ENCODE data around the gene ABHD4. TPM values are rescaled to one million over a fixed set of nuclear protein-coding genes. Genes with fewer than 3 reads are reported as not detected.
"Not testable (repeated sequence)": the region's sequence is repeated elsewhere in the genome, so short reads cannot be mapped to it uniquely, and the experiment has no call there.

ABHD4 gene
- polyA plus RNA-seq, 3 donors, result 37.6 to 49.5 (median 43.7) TPM

DNA sequence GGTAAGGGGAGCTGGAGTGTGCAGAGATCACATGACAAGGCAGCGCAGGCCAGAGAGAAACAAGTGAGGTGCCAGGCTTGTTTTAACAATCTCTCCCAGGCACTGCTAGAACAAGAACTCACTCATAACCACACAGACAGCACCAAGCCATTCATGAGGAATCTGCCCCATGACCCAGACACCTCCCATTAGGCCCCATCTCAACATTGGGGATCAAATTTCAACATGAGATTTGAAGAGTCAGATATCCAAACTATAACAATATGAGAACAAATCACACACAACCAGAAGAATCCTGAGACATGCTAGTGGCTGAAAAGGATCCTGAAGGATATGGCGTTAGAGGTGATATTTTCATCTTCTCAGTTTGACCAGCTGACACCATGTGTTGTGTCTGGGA, 24.2 kb downstream of the ABHD4 start:
- no peak for DNase-seq (ENCODE audit: low read depth in 3 of 3, low spot score in 2 of 3)

DNA sequence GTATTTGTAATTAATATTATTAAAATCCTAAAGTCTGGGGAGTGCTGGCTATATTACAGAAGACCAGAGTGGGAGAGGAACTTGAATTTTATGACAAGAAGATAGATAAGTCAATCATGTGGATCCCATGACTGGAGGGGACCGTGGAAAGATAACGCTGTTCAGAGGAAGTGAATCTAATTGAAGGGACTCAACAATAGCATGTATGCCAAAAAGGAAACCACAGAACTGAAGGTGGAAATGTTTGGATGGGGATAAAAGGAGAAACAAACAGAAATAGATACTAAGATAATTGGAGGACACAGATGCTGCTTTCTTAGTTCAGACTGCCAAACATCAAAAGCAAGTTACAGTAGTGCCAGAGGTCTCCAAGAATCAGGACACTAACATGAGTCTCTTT, 24.9 kb downstream of the ABHD4 start:
- no peak for DNase-seq (ENCODE audit: low read depth in 3 of 3, low spot score in 2 of 3)

DNA sequence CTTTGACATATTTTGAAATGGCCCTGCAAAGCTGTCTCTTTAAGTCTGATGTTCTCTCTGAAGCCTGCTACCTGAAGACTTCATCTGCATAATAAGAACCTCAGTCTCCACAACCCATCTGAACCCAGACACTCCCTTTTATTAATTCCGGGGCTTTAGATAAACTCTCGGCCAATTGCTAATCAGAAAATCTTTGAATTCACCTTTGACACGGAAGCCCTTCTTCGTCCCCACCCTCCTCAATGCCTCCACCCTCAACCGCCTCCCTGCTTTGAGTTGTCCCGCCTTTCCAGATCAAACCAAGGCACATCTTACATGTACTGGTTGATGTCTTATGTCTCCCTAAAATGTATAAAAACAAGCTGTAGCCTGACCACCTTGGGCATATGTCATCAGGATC, 28.5 kb downstream of the ABHD4 start:
- no peak for DNase-seq (ENCODE audit: low read depth in 3 of 3, low spot score in 2 of 3)

DNA sequence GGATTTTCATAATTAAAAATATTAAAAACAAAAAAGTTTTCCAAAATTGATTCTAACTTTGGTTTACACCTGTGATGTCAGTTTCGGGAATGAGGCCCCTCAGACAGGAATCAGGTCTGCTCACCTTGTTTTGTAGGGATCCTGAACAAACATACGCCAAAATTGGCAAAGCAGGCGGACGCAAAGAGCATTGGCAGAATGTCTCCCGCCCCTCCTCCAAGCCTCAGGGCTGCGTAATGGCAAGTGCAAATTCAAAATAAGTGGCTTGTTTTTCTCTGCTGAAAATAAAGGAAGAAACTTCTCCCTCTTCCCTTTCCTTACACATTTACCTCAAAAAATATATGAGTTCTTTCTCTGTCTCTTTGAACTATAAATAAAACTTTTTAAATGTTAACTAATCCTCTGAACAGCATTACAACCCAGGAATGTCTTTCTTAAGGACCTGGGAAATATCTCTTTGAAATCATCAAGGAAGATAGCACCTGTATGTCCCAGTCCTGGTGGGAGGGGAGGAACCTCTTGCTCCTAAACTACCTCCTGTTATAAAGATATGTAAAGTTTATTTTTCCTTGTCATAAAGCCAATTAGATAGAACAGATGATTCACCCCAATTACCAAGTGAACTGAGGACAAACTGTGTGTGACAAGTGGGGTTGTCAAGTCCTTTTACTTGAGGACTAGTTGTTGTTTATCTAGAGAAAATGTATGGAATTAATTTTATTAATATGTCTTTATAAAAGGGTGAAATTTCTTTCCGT, 29.6 kb downstream of the ABHD4 start:
- DNase-seq (ENCODE audit: low read depth in 3 of 3, low spot score in 2 of 3), result no peak

DNA sequence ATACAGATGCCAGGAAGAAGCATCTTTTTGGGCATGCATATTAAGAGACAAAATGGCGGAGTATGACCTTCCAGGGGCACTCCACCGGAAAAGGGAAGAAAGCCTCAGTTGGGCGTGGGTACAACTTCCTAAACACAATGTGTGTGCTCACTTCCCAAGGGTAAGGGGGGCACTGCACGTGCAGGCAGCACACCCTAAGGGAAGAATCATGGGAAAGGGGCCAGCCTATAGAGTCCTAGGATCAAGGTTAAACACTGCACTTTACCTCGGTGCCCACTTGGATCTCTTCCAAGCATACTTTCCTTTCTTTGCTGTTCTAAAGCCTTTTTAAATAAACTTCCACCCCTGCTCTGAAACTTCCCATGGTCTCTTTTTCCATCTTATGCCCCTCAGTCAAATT, 31.3 kb downstream of the ABHD4 start:
- DNase-seq (ENCODE audit: low read depth in 3 of 3, low spot score in 2 of 3), result no peak

DNA sequence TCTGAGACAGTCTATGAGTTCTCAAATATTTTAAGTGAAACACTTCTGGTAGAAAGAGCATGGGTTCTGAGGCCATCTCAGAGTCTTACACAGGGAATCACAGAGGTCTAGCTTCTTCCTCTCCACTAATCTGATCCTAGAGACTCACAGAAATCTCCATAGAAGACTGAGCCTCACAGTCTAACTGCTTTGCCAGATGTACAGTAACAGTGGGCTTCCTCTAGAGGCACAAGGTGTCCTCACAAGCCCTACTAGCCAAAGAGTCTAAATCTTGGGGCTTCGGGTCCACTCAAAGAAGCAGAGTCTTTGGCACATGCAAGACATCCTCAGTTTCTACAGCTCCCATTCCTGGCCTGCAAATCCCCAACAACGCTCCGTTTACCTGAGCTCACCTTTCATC, 32.0 kb downstream of the ABHD4 start:
- DNase-seq (ENCODE audit: low read depth in 3 of 3, low spot score in 2 of 3), result no peak

DNA sequence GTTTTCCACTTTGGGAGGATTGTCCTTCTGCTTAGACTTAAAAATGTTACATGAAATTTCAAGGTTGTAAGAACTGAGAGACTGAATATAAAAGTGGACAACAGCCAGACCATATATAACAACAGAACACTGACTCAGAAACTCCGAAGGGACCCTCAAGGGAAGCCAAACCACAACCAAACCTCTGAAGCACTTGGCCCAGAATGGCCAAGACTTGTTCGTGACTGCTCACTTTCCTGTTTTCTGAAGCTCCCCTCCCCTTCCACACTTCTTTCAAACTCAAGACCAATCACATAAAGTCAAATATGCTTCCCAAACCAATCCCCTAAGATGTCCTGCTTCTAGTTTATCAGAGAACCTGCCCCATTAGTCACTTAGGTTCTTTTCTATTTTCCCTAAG, 32.4 kb downstream of the ABHD4 start:
- DNase-seq (ENCODE audit: low read depth in 3 of 3, low spot score in 2 of 3), result no peak

DNA sequence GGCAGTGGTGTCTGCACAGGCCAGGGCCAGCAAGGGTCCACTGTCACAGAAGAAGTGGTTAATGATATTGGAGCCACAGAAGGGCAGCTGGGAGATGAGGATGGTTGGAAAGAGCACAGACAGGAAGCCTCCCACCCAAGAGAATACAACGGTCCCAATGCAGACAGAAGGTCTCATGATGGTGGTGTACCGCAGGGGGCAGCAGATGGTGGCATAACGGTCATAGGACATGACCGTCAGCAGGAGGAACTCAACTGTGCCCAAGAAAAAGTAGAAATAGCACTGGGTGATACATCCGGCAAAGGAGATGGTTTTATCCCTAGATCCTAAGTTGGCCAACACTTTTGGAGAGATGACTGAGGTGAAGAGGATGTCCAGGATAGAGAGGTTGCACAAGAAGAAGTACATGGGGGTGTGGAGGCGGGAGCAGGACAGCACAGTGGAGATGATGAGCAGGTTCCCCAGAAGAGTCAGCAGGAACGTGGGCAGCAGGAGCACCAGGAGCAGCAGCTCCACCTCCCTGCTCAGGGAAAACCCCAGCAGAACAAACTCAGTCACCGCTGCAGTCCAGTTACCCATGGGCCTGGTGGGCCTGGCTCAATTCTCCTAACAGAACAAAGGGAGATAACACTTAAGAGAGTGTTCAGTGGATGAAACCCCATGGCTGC, 36.3 kb downstream of the ABHD4 start:
- DNase-seq (ENCODE audit: low read depth in 3 of 3, low spot score in 2 of 3), result no peak

DNA sequence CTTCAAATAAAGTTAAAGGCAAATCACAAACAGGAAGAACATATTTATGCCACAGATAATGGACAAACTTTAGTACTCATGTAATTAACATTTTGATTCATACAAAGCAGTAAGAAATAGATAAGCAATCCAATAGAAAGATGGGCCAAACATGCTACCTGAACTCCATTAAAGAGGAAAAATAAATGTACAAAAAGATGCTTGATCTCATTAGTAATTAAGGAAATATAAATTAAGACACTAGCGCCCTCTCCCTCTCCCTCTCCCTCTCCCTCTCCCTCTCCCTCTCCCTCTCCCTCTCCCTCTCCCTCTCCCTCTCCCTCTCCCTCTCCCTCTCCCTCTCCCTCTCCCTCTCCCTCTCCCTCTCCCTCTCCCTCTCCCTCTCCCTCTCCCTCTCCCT, 37.9 kb downstream of the ABHD4 start:
- DNase-seq (ENCODE audit: low read depth in 3 of 3, low spot score in 2 of 3), result not testable (repeated sequence)

DNA sequence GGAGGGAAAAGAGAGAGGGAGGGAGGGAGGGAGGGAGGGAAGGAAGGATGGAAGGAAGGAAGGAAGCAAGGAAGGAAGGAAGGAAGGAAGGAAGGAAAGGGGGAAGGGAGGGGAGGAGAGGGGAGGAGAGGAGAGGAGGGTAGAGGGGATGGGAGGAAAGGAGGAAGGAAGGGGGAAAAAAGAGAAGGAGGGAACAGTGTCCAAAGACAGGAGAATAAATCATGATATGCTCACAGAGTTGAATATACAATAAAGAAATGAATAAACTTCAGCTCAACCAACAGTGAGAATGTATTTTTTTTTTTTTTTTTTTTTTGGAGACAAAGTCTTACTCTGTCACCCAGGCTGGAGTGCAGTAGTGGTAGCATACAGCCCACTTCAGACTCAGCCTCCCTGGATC, 42.1 kb downstream of the ABHD4 start:
- no peak for DNase-seq (ENCODE audit: low read depth in 3 of 3, low spot score in 2 of 3)

DNA sequence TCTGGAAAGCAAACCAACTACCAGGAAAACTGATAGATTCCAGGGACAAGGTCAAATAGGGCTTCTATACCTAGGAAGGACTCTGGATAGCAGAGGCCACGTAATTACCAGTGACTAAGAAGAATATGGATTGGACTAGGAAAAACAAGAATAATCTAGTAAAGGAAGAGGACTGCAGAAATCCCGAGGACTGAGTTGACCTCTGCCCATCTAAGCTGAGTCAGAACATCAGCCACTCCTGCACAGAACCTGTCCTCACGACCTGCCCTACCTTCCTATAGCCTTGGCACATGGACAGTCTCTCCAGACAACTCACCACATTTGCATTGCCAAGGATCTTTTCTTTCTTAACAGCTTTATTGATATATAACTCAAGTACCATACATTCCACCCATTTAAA, 43.7 kb downstream of the ABHD4 start:
- no peak for DNase-seq (ENCODE audit: low read depth in 3 of 3, low spot score in 2 of 3)

DNA sequence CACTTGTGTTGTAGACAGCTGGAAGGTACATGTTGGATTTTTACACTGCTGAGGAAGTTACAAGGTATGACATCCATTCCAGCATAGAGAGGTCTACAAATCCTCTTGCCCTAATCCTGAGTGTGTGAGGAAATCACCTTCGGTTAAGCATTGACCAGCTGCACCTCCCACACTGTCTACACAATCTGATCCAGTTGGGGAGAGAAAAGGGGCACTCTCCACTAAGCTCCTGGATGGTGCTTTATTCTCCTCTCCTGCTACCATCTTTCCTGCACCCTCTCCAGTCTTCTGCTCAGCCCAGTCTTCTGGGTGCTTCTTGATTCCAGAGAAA, 46.2 kb downstream of the ABHD4 start, which contains the start of gene OR6J1:
Gene OR6J1 (minus strand): TSS at position 48 of the 331 bp plus-strand sequence. CDS start 9,541 bp downstream, outside the sequence.
- DNase-seq (ENCODE audit: low read depth in 3 of 3, low spot score in 2 of 3), result no peak

DNA sequence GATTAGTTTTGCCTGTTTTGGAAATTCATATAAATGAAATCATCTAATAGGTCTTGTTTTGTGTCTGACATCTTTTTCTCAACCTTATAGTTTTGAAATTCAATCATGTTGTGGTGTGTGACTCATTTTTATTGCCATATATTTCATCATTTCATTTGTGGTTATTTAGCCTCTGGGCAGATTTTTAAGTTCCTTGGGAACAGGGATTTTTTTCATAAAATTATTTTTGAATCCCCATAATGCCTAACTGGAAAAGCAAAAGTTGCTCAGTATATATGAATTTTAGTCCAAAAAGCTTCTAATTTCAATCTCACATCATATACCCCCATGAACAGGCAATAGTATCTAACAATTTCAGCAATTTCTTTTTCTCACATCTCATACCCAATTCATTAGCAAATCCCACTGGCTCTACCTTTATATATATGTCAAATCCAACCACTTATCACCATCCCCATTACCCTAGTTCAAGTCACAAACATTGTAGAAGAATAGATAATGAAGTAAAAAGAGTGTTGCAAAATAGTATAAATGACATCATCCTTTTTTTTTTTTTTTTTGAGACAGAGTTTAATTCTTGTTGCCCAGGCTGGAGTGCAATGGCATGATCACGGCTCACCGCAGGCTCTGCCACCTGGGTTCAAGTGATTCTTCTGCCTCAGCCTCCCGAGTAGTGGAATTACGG, 48.6 kb downstream of the ABHD4 start:
- DNase-seq (ENCODE audit: low read depth in 3 of 3, low spot score in 2 of 3), result no peak

DNA sequence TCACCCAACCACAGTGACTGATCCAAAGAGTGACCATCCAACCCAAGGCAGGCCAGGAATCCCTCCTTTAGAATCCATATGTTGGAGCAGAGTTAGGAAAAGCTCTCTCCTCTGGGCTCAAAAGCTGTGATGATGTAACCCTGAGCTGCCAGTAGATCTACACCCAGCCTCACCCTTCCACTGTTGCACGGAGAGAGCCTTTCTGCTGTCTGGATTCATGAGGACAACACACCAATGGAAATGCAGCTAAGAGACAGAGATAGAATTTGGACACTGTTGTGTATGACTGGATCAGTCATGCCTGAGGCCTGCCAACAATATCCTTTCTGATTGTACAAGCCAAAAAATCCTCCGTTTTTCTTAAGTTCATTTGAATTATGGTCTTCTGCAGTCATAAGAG, 50.4 kb downstream of the ABHD4 start:
- no peak for DNase-seq (ENCODE audit: low read depth in 3 of 3, low spot score in 2 of 3)

DNA sequence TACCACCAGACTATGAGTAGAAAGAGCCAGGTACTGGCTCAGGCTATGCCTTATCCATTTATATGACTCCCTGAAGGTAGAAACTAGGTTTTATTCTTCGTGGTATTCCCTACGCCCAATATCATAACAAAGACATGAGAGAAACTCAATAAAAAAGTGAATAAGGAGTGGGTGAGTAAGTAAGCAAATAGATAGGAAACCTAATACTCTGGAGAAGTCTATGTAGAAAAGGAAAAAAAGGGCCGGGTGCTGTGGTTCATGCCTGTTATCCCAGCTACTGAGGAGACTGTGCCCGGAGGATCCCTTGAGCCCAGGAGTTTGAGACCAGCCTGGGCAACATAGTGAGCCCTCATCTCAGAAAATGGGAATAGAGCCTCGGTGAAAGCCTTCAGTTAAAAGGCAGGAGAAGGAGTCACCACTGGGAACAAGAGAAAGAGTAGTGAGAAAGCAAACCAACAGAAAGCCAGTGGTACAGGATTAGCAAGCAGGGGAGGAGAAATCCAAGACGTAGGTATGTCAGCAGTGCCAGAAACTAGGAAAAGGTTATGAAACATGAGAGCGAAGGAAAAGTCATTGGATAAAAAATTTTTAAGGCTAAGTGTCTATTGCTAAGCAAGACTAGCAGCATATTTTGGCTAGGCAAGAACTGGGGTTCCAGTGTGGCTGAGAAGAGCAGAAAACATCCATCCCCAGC, 52.1 kb downstream of the ABHD4 start:
- no peak for DNase-seq (ENCODE audit: low read depth in 3 of 3, low spot score in 2 of 3)

DNA sequence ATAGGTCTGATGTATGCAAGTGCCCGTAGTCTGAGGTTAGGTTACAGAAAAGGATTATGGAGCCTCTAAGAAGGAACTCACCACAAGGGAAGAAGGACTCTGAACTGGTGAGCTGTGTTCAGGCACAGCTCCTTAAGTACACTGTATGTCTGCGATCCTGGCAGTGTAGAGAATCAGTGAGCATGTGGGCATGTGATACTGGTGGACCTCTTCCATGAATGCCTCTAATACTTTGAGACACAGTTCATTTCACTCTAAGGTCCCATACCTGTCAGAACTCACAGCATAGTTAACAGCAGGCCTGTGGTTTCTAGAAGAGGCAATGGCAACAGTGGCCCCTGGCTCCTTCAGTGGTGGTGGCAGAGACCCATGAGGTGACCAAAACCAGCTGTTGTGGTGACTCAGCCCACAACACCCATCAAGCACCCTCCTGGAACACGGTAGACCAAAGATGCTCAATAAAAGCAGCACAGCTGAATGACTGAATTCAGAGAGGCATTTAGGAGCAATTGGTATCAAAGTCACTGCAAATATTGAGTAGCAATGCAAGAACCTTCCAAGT, 52.9 kb downstream of the ABHD4 start:
- DNase-seq (ENCODE audit: low read depth in 3 of 3, low spot score in 2 of 3), result no peak

DNA sequence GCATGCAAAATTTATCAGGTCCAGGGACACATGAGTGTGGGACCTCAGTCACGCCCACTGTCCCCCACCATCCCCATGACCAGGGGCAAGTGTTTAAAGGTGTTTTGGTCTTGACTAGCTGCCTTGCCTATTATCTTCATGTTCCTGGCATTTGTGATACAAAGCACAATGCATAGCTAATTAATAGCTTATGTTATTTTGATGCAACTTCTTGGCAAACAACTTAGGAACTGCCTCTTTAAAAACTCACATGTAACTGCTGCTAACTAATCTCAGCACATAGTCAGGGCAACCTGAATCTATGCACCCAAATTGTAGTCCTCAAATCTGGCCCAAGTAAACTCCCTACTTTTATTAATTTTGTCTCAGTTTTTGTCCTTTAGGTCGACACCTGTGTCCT, 53.5 kb downstream of the ABHD4 start:
- DNase-seq (ENCODE audit: low read depth in 3 of 3, low spot score in 2 of 3), result no peak

DNA sequence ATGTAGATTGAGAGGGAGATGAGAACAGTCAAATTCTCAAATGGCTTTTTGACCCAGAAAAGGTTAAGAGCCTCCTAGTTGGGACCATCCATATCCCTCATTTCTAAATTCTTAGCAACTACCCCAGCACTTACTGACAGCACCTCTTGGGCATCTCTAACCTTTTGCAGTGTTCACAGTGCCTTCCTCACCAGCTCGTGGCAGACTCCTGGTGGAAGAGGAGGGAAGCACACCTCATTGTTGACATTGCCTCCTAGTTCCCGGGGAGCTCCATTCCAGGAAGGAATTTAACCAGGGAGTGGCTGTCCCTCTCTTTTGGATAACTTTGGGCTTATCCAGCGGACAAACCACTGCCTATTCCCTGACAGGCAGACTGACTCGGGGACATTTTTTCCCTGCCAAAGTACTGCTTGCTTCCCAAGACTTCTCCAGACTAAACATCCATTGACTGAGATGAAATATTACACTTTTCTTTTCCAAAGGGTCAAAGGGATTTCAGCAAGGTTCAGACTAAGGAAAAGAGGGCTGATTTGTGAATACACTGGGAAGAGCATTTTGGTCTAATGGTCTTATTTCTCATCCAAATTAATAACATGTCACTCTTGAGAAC, 55.0 kb downstream of the ABHD4 start:
- DNase-seq (ENCODE audit: low read depth in 3 of 3, low spot score in 2 of 3), result peak in 1 of 3 donors; percentile 39

DNA sequence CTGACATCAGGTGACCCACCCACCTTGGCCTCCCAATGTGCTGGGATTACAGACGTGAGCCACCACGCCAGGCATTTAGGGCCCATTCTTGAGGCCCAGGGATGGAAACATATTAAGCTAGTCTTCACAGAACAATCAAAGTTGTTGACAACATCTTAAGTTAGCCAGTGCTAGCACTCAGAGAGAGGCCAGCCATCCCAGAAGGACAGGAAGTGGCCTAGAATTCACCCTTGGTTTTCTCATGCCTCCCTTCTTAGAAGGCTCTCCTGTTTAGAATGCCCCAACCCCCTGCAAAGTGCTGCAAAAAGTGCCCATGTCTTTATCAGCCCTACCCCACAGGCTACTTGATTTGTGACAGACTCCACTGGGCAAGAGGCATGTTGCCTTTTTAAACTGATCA, 58.1 kb downstream of the ABHD4 start:
- no peak for DNase-seq (ENCODE audit: low read depth in 3 of 3, low spot score in 2 of 3)

DNA sequence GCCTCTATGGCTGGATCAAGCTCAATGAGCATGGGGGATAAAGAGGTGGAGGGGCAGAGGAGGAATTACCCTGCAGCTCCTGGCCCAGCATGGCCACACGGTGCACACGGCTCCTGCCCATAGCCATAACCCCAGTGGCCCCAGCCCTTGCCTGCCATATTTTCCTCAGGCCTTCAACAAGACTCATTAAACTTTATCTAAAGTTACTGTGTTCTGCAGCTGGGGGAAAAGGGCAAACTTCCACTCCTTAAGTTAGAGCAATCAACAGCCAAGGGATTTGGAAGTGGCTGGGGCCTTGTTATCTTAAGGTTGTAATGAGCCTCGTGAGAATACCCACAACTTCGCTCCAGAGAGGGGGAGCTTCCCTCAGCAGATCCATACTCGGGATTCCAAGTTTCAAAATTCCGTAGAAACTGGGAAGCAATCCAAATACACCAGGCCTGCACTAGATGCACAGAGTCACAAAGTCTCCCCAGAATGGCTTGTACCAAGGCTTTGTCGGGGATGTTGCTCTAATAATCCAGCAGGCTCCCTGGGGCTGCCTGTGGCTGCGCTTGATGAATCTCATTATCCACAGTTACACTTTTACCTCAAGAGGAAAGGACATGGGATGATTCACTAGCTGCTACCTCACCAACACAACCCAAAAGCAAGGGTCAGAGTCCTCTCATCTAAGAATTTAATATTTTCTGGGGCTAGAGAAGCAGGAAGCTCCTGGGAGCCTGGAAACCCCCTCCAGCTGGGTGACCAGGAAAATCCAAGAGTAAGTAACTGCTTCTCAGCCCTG, 59.0 kb downstream of the ABHD4 start:
- no peak for DNase-seq (ENCODE audit: low read depth in 3 of 3, low spot score in 2 of 3)

All from right renal cortex interstitium (tissue), 3 donors.